Calu3 (cell line): Measurements from ENCODE around the gene ALDH4A1. TPM values are rescaled to one million over a fixed set of nuclear protein-coding genes. Genes with fewer than 3 reads are reported as not detected.

Source experiments
- BruUV-seq: library from RNA; stranded (reverse); fragments of 400-500 nt; replicated peaks from 2 replicates; lab custom pipeline; 2021; lab: Mats Ljungman, UMichigan
- CTCF ChIA-PET: fragments of 300-600 bp; sonication (Branson Sonifier 250); formaldehyde crosslinking; loops from one replicate; lab custom pipeline; 2022; ENCODE audit warnings: antibody characterized with exemption; lab: Charles Lee
- DNase-seq: peaks from one replicate; pipeline ENCODE4 v3.0.0; 2022
- H3K27ac Mint-ChIP-seq: one replicate; pipeline ENCODE4 v1.8.0; 2022; ENCODE audit warnings: mixed read lengths; ENCODE audit not compliant: unreplicated experiment
- H3K27me3 Mint-ChIP-seq: one replicate; pipeline ENCODE4 v1.8.0; 2022; ENCODE audit warnings: mixed read lengths; ENCODE audit not compliant: unreplicated experiment
- H3K36me3 Mint-ChIP-seq: one replicate; pipeline ENCODE4 v1.8.0; 2022; ENCODE audit warnings: mild to moderate bottlenecking, moderate library complexity, mixed read lengths; ENCODE audit not compliant: insufficient read depth, unreplicated experiment
- H3K4me1 Mint-ChIP-seq: one replicate; pipeline ENCODE4 v1.8.0; 2022; ENCODE audit warnings: mild to moderate bottlenecking, low read depth, mixed read lengths; ENCODE audit not compliant: unreplicated experiment
- H3K4me3 Mint-ChIP-seq: one replicate; pipeline ENCODE4 v1.8.0; 2022; ENCODE audit warnings: mild to moderate bottlenecking, low read depth, moderate library complexity, mixed read lengths; ENCODE audit not compliant: unreplicated experiment
- H3K9me3 Mint-ChIP-seq: one replicate; pipeline ENCODE4 v1.8.0; 2022; ENCODE audit warnings: low read depth, mixed read lengths; ENCODE audit not compliant: unreplicated experiment
- CTCF ChIP-seq: fragments of 200-600 bp; IDR thresholded peaks from one replicate; pipeline ENCODE4 v1.8.0; 2022; ENCODE audit warnings: antibody characterized with exemption; ENCODE audit not compliant: unreplicated experiment
- intact Hi-C: fragments of 100-400 bp; cut with micrococcal nuclease; formaldehyde crosslinking; loops from one replicate; pipeline ENCODE4 v1.10.0; 2022; ENCODE audit not compliant: unreplicated experiment
- total RNA-seq: library from RNA; stranded (reverse); gene quantifications from 2 replicates; pipeline ENCODE4 v1.2.3, GENCODE V29; 2022

The ALDH4A1 gene
- total RNA-seq, 1 experiment from 2014 or later, result 10.7 TPM

GRCh38 chr1:18865176-18865575 lies 37.2 kb downstream of the ALDH4A1 start:
- intact Hi-C loops, result no loop called here
- Mint-ChIP-seq H3K36me3 (no peaks in the 10 kb centered on the region), H3K4me1 (no peaks in the 10 kb centered on the region), H3K9me3 (no peaks in the 10 kb centered on the region), H3K27me3 (peaks cover 70% of the 10 kb centered on the region), H3K4me3 (no peak overlapping the region), H3K27ac (no peak overlapping the region)
- CTCF ChIA-PET, result no interaction called here
- no TSS peak for BruUV-seq
- no peak for DNase-seq
- TF ChIP-seq CTCF, result no peak

DNA sequence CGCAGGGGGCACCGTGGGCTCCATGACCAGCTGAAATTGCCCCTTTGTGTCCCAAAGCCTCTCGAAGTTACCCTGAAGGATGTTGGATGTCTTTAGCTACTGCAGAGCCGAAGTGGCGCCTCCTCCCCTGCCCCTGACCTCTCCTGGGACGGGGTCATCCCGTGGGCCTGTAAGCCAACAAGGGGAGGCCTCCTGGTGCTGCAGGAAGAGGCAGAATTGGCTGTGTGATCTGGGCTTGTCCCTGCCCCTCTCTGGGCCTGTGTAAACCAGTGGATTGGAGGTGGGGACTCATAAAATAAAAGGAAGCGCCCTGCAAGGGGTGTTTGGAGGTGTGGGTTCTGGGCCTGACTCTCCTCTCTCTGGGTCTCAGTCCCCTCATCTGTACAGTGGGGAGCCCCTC lies 40.8 kb downstream of the ALDH4A1 start:
- Mint-ChIP-seq H3K27ac (no peak overlapping the region), H3K27me3 (peaks cover 55% of the 10 kb centered on the region), H3K4me1 (no peaks in the 10 kb centered on the region), H3K9me3 (no peaks in the 10 kb centered on the region), H3K4me3 (no peak overlapping the region), H3K36me3 (no peaks in the 10 kb centered on the region)
- CTCF ChIA-PET, result no interaction called here
- intact Hi-C loops, result no loop called here
- DNase-seq, result no peak
- BruUV-seq, result no TSS peak
- no peak for TF ChIP-seq CTCF

DNA sequence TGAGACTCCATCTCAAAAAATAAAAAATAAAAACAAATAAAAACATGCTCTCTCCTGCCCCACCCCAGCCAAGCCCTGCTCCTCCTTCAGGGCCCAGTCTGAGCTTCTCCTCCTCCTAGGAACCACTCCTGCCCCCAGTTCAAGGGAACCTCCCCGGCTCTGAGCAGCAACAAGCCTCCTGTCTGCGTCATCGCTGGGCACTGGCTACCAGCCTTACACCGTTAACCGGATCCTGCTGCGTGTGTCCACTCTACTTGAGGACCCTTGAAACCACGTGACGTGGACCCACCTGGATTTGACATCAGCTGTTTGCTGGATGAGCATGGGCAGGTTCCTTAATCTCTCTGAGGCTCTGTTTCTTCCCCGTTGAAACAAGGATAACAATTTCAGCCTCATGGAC lies 41.3 kb downstream of the ALDH4A1 start:
- Mint-ChIP-seq H3K27me3 (peaks cover 55% of the 10 kb centered on the region), H3K4me3 (no peak overlapping the region), H3K4me1 (no peaks in the 10 kb centered on the region), H3K36me3 (no peaks in the 10 kb centered on the region), H3K27ac (no peak overlapping the region), H3K9me3 (no peaks in the 10 kb centered on the region)
- no TSS peak for BruUV-seq
- CTCF ChIA-PET, result no interaction called here
- no peak for TF ChIP-seq CTCF
- intact Hi-C loops, result no loop called here
- no peak for DNase-seq

DNA sequence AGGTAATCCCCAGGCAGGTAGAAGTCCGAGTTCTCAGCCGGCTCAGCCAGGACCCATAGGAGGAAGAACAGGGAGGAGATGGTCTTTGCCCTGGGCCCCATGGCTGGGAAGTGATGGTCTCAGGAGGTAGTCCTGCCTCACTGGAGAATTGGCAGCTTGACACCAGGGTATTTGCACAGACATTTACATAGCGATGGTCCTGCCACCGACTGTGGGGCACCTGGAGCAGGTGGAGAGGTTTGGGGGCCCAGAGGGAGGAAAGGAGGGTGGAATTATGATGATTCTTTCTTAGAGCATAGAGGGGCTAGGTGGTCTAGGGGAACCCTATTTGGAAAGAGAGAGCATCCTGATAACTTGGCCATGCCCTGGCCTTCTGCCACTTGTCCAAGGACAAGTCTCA lies 42.8 kb downstream of the ALDH4A1 start, which contains the start of gene TAS1R2:
Gene TAS1R2 (minus strand): TSS at position 101 of the 400 bp plus-strand sequence. CDS start 0 bp downstream, at position 101.
- no peaks in the 10 kb centered on the region for H3K36me3 Mint-ChIP-seq
- no peak for TF ChIP-seq CTCF
- CTCF ChIA-PET, result interaction anchor here (0.8 kb wide), 1 partner anchor 158 kb away, joined by 4 read pairs; no protein-coding TSS in a partner anchor
- no peaks in the 10 kb centered on the region for H3K9me3 Mint-ChIP-seq
- no peak within 1 kb of the TSS for H3K27ac Mint-ChIP-seq
- intact Hi-C loops, result no loop called here
- H3K4me3 Mint-ChIP-seq, result no peak within 1 kb of the TSS
- H3K4me1 Mint-ChIP-seq, result no peaks in the 10 kb centered on the region
- H3K27me3 Mint-ChIP-seq, result peaks cover 54% of the 10 kb centered on the region
- DNase-seq, result no peak
- BruUV-seq, result no TSS peak
